WI38 (cell line): ENCODE measurements around the gene IMP4.

Experiments used
- H3K4me3 ChIP-seq: 2 replicates; pipeline ENCODE4 v1.5.1; 2011; ENCODE audit warnings: low read depth, mild to moderate bottlenecking, control low read depth, low read length
- TF ChIP-seq, protein P1 (sequence below): IDR thresholded peaks from 2 replicates; pipeline ENCODE4 v1.5.1; 2012; ENCODE audit warnings: low read depth, mild to moderate bottlenecking, control low read depth, low read length

IMP4 gene

DNA sequence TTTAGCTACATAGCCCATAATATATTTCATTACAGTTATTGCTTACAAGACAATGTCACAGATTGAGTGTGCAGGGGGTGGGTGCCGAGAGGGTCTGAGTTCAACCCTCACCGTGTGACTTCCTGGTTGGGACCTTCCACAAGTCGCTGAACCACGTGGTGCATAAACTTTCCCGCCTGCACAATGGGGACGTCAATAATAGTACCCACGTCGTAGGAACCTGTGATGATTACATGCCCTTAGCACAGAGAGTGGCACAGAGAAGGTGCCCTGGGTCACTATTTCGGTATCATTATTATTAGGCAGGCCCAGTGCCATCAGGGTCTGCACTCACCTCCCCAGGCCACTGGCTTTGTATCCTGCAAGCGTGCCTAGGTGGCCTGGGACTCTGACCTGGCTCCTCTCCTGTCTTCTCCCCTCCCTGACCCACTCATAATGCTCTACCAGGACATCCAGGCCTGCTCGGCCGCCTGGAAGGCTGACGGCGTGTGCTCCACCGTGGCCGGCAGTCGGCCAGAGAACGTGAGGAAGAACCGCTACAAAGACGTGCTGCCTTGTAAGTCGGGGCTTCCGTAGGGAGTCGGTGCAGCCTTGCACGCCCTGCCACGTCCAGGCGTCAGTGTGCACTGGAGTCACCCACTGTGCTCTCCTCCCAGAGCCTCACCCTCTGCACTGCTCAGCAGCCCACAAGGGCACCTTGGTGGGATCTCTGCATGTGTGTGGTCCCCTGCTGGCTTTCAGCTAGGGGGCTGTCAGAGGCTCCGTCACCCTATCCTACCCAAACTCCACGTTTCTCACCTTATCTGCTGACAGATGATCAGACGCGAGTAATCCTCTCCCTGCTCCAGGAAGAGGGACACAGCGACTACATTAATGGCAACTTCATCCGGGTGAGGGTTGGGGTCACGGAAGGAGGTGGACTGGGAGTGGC, 16.0 kb downstream of the IMP4 start:
- no peak overlapping the region for H3K4me3 ChIP-seq
- TF ChIP-seq, protein P1, sequence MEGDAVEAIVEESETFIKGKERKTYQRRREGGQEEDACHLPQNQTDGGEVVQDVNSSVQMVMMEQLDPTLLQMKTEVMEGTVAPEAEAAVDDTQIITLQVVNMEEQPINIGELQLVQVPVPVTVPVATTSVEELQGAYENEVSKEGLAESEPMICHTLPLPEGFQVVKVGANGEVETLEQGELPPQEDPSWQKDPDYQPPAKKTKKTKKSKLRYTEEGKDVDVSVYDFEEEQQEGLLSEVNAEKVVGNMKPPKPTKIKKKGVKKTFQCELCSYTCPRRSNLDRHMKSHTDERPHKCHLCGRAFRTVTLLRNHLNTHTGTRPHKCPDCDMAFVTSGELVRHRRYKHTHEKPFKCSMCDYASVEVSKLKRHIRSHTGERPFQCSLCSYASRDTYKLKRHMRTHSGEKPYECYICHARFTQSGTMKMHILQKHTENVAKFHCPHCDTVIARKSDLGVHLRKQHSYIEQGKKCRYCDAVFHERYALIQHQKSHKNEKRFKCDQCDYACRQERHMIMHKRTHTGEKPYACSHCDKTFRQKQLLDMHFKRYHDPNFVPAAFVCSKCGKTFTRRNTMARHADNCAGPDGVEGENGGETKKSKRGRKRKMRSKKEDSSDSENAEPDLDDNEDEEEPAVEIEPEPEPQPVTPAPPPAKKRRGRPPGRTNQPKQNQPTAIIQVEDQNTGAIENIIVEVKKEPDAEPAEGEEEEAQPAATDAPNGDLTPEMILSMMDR = no peak

DNA sequence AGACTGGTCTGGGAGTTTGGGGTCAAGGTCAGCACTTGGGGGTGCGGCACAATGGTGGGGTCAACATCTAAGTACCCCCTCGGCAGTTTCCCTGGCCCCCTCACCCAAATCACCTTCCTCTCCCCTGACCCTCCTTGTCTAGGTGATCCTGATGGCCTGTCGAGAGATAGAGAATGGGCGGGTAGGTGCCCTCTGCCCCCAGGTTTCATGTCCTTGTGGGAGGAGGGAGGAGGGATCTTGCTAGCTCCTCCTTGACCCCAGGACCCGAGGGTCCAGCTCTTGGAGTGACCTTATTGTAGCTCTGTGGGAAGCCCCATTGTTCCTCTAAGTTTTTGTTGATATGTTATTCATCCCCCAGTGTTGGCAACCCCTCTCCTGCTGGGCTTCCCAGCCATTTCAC, 16.8 kb downstream of the IMP4 start:
- TF ChIP-seq, protein P1 = no peak
- H3K4me3 ChIP-seq = no peak overlapping the region

DNA sequence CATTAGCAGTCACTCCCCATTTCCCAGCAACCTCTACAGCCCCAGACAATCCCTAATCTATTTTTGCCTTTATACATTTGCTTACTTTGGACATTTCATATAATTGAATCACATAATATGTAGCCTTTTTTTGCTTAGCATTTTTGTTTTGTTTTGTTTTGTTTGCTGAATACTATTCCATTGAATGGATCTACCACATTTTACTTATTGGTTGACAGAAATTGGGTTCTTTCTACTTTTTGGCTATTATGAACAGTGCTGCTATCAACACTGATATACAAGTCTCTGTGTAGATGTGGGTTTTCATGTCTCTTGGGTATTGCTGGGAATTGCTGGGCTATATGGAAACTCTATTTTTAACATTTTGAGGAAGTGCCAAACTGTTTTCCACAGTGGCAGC, 20.8 kb downstream of the IMP4 start:
- H3K4me3 ChIP-seq = no peak overlapping the region
- TF ChIP-seq, protein P1 = no peak

DNA sequence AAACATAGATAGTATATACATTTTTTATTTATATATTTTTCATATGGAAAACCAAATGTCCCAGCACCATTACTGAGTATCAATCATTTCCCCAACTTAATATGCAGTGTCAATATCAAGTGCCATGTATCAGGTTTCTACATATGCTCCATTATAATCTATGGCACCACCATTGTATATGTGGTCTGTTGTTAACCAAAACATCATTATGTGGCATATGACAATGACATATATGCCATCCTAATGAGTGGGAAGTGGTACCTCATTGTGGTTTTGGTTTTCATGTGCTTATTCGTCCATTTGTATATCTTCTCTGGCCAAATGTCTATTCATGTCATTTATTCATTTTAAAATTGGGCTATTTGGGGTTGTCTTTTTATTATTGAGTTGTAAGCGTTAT, 22.4 kb downstream of the IMP4 start:
- TF ChIP-seq, protein P1 = no peak

DNA sequence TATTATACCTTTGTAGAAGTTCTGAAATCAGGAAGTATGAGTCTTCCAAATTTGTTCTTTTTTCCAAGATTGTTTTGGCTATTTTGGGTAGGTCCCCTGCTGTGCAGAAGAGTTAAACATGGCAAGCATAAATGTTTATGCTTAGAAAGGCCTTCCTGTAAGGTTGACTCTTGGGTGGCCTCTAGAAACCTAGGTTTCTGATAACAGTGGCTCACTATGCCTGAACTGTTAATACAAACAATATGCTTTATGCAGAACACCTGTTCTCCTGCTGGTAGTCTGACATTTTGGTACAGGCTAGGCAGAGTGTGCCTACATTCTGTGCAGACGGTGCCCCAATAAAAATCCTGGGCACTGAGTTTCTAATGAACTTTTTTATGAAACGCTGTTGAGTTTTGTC, 23.3 kb downstream of the IMP4 start:
- no peak overlapping the region for H3K4me3 ChIP-seq
- TF ChIP-seq, protein P1 = no peak

More for the DNA sequence above, 22.4 kb downstream of the IMP4 start:
- H3K4me3 ChIP-seq = no peak overlapping the region

DNA sequence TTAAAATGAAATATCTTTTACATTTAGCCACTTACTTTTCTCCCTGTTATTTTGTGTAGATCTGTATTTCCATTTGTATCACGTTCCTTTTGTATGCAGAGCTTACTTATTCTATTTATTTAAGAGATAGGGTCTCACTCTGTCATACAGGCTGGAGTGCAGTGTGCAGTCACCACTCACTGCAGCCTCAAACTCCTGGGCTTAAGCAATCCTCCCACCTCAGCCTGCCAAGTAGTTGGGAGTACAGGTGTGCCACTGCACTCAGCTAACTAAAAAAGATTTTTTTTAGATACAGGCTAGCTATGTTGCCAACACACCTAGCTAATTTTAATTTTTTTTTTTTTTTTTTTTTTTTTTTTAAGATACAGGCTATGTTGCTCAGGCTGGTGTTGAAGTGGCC, 24.0 kb downstream of the IMP4 start:
- TF ChIP-seq, protein P1 = no peak

DNA sequence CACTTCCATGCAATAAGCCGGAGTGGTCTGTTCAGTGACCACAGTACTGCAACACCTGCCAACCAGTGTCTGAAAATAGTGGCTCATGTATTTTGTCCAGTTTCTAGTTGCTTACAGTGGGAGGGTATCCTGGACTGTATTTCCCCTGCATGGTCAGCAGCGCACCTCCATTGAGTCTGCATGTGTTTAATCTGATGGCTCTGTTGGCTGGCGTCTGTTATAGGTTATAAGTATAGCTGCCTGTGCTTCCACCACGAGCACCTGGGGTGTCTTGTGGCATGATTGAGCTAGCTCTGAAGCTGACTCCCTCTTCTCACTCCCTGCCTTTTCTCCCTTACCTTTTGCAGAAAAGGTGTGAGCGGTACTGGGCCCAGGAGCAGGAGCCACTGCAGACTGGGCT, 26.1 kb downstream of the IMP4 start:
- TF ChIP-seq, protein P1 = no peak
- H3K4me3 ChIP-seq = no peak overlapping the region

More for the DNA sequence above, 24.0 kb downstream of the IMP4 start:
- H3K4me3 ChIP-seq = no peak overlapping the region
